Rectal smooth muscle tissue (tissue), 1 donor: ENCODE results near the gene WDPCP.

Experiments used
- H3K27ac ChIP-seq: one replicate; pipeline ENCODE4 v1.7.0; 2013; ENCODE audit warnings: low read depth, low read length, inconsistent platforms
- H3K27me3 ChIP-seq: one replicate; pipeline ENCODE4 v1.7.0; 2013; ENCODE audit warnings: low read length; ENCODE audit not compliant: control insufficient read depth, insufficient read depth
- H3K36me3 ChIP-seq: one replicate; pipeline ENCODE4 v1.7.0; 2013; ENCODE audit warnings: low read length; ENCODE audit not compliant: control insufficient read depth, insufficient read depth
- H3K4me1 ChIP-seq: one replicate; pipeline ENCODE4 v1.7.0; 2013; ENCODE audit warnings: low read length; ENCODE audit not compliant: control insufficient read depth, insufficient read depth
- H3K4me3 ChIP-seq: one replicate; pipeline ENCODE4 v1.7.0; 2013; ENCODE audit warnings: low read length
- H3K9ac ChIP-seq: one replicate; pipeline ENCODE4 v1.7.0; 2013; ENCODE audit warnings: low read length

Gene WDPCP

DNA sequence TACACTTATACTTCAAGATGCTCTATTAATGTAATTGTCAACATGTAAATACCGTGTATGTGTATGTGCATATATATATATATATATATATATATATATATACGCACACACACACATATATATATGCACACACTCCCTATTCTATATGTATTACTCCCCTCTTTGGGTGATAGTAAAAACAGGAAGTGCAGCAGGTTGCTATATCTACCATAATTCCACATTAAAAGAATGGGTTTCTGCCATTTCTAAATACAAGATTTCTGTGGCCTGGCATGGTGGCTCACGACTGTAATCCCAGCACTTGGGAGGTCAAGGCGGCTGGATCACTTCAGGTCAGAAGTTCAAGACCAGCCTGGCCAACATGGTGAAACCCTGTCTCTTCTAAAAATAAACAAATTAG is 460.7 kb downstream of the WDPCP start:
- Histone ChIP-seq H3K27me3 (no peaks in the 10 kb centered on the region), H3K36me3 (no peaks in the 10 kb centered on the region), H3K4me3 (no peak overlapping the region), H3K4me1 (no peaks in the 10 kb centered on the region), H3K27ac (no peak overlapping the region), H3K9ac (no peak overlapping the region)

DNA sequence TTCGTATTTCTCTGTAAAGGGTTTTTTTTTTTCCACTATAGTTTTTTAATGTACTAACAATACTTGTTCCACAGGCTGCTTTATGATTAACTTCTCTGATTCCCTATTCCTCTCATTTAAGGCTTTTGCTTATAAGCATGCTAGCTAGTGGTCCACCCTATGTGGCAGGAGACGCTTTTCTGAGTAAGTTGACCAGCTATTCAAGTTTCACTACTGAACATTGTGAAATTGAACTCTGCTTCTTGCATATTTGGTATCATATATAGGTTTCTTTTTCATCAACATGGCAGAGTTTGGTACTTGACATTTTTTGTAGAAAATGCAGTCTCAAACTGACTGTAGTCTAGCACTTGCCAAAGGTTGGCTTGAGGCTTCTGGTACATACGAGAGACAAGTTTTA is 463.4 kb downstream of the WDPCP start:
- no peak overlapping the region for H3K27ac ChIP-seq
- no peaks in the 10 kb centered on the region for H3K4me1 ChIP-seq
- no peaks in the 10 kb centered on the region for H3K27me3 ChIP-seq
- no peak overlapping the region for H3K4me3 ChIP-seq
- H3K36me3 ChIP-seq, result no peaks in the 10 kb centered on the region
- no peak overlapping the region for H3K9ac ChIP-seq

DNA sequence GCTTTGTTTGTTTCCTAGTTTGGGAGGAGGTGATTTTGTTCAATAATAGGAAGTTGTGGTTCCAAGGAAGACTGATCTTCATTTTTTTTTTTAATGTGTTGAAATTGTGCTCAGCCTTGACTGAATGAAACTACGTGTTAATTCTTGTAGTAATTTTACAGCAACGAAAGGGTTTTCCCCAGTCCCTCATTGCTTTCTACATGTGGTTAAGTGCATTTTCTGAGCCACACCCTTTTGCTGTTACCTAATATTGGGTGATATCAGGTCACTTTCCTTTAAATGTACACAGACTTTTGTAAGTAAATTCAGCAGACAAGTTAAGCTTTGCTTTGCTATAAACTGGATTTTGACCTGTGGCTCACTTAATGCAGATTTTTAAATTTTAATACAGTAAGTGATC is 464.1 kb downstream of the WDPCP start:
- no peaks in the 10 kb centered on the region for H3K4me1 ChIP-seq
- H3K4me3 ChIP-seq, result no peak overlapping the region
- H3K27ac ChIP-seq, result no peak overlapping the region
- H3K9ac ChIP-seq, result no peak overlapping the region
- H3K36me3 ChIP-seq, result no peaks in the 10 kb centered on the region
- no peaks in the 10 kb centered on the region for H3K27me3 ChIP-seq

DNA sequence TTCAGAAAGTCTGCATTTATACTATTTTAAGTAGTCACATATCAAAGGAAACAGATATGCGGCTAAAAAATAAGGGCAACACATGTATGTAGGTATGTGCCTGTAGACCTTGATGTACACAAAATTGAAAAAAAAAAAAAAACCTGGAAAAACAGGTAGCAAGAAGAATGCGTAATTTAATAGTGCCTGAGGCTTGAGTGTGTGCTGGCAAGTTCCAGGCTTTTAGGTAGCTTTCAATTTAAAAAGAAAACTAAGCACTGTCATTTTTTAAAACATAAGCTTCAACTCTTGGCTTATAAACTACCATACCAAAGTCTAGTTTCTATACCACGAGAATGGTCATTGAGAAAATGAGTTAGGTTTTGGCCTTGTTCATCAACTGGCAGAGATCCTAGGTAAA is 465.4 kb downstream of the WDPCP start:
- Histone ChIP-seq H3K27me3 (no peaks in the 10 kb centered on the region), H3K36me3 (no peaks in the 10 kb centered on the region), H3K4me1 (no peaks in the 10 kb centered on the region), H3K27ac (no peak overlapping the region), H3K9ac (no peak overlapping the region), H3K4me3 (no peak overlapping the region)

DNA sequence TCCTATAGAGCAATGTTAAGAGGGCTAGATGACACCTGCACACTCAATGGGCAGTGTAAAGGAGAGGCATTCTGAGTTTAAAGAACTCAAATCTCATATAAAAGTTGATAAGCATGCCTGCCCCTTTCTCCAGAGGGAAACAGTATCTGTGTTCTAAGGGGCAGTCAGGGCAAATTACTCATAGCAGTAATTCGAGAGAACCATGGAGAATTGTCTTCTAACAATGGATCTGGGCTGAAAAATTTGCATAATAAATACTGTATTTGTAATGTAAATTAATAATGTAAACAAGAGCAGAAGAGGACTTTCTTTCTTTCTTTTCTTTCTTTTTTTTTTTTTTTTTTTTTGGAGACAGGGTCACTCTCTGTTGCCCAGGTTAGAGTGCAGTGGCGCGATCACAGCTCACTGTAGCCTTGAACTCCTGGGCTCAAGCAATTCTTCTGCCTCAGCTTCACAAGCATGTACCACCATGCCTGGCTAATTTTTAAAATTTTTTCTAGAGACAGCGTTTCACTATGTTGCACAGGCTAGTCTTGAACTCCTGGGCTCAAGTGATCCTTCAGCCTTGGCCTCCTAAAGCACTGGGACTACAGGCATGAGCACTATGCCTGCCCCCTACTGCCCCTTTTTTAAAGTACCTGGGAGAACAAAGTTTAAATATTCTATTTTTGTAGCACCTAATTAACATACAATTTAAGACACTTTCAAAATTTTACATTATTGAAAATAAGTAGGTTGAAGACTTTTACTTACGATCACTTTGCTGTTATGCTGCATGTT is 467.0 kb downstream of the WDPCP start:
- Histone ChIP-seq H3K9ac (no peak overlapping the region), H3K27me3 (no peaks in the 10 kb centered on the region), H3K36me3 (no peaks in the 10 kb centered on the region), H3K4me1 (no peaks in the 10 kb centered on the region), H3K4me3 (no peak overlapping the region), H3K27ac (no peak overlapping the region)

DNA sequence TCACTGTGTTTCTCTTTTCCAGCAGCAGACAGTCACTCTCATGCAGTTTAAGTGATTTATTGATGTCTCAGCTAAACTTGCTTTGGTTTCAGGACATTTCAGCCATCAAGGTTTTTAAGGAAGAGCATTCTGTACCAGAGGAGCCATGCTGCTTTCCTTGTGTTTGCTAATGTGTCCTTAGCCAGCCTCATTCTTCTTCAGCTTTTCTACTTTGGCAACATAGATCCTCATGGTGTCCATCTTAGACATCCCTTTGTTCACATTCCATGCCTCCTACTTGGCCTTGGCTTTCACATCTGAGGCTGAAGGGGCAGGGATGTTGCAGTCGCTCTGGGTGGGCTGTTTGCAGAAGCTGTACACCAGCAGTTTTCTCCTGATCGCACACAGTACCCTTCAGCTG is 469.5 kb downstream of the WDPCP start:
- H3K27ac ChIP-seq, result no peak overlapping the region
- H3K9ac ChIP-seq, result no peak overlapping the region
- no peaks in the 10 kb centered on the region for H3K27me3 ChIP-seq
- H3K36me3 ChIP-seq, result no peaks in the 10 kb centered on the region
- no peaks in the 10 kb centered on the region for H3K4me1 ChIP-seq
- no peak overlapping the region for H3K4me3 ChIP-seq

DNA sequence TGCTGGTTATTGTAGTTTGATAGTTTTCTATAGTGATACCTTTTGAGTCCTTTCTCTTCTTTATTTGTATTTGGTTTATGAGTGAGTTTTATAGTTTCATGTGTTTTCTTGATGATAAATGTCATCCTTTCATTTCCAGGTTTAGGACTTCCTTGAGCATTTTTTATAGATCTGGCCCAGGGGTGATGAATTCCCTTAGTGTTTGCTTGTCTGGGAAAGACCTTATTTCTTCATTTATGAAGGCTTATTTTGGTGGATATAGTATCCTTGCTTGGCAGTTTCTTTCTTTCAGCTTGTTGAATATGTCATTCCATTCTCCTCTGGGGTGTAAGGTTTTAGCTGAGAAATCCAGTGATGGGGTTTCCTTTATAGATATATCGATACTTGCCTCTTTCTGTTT is 483.8 kb downstream of the WDPCP start:
- Histone ChIP-seq H3K9ac (no peak overlapping the region), H3K4me1 (no peaks in the 10 kb centered on the region), H3K27ac (no peak overlapping the region), H3K27me3 (no peaks in the 10 kb centered on the region), H3K4me3 (no peak overlapping the region), H3K36me3 (no peaks in the 10 kb centered on the region)

DNA sequence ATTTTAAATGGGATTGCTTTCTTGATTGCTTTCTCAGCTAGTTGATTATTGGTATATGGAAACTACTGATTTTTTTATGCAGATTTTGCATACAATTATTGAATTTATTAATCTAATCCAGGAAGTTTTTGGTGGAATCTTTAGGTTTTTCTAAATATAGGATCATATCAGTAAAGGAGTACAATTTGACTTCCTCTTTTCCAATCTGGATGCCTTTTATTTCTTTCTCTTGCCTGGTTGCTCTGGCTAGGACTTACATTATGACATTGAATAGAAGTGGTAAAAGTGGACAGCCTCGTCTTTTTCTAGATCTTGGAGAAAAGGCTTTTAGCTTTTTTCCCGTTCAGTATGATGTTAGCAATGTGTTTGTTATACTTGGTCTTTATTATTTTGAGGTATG is 486.3 kb downstream of the WDPCP start:
- no peaks in the 10 kb centered on the region for H3K4me1 ChIP-seq
- no peak overlapping the region for H3K27ac ChIP-seq
- no peaks in the 10 kb centered on the region for H3K27me3 ChIP-seq
- no peak overlapping the region for H3K4me3 ChIP-seq
- no peak overlapping the region for H3K9ac ChIP-seq
- H3K36me3 ChIP-seq, result no peaks in the 10 kb centered on the region

DNA sequence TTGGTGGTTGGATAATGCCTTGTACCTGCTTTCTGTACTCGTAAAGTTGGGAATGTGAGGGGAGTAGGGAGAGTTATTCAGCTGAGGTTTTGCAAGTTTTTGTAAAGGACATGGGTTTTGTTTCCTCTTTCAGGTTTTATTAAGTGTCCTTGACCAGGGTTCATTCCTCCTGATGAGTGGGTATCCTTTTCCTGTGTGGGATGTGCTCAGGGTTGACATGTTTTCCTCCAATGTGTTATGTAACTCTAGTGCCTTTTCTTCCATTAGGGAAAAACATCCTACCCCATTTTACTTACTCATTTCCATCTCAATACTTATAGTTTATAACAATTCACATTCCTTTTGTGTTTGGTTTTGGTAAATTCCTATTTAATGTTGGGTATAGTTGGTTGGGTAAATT is 489.2 kb downstream of the WDPCP start:
- no peaks in the 10 kb centered on the region for H3K4me1 ChIP-seq
- H3K4me3 ChIP-seq, result no peak overlapping the region
- no peak overlapping the region for H3K27ac ChIP-seq
- no peaks in the 10 kb centered on the region for H3K27me3 ChIP-seq
- H3K36me3 ChIP-seq, result no peaks in the 10 kb centered on the region
- no peak overlapping the region for H3K9ac ChIP-seq

DNA sequence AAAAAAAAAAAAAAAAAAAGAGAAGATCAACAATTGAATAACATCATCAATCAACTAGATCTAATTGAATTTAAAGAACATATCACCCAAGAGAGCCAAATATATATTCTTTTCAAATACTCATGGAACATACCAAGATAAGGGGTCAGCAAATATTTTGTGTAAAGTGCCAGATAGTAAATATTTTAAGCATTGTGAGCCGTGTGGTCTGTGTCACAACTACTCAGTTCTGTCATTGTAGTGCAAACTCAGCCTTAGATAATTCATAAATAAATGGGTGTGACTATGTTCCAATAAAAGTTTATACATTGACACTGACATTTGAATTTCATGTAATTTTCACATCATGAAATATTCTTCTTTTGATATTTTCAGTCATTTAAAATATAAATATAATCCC is 491.8 kb downstream of the WDPCP start:
- Histone ChIP-seq H3K4me1 (no peaks in the 10 kb centered on the region), H3K27me3 (no peaks in the 10 kb centered on the region), H3K27ac (no peak overlapping the region), H3K4me3 (no peak overlapping the region), H3K36me3 (no peaks in the 10 kb centered on the region), H3K9ac (no peak overlapping the region)

DNA sequence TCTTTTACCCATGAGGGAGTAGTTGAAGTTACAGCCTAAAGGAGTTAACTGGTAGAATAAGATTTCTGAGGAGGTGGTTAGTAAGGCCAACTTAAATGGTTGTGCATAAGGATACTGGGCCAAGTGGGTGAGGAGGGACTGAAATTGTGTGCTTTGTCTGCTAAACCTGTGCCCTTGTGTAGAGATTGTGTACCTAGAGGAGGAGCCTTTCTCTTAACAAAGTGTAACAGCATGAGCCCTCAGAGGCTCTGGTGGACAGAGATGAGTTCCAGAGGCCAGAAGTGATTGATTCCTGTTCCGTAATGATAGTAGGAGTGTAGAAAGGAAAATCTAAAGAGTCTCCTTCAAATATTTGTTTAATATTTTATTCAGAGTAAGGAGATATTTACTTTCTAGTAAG is 494.8 kb downstream of the WDPCP start:
- H3K27me3 ChIP-seq, result no peaks in the 10 kb centered on the region
- H3K27ac ChIP-seq, result no peak overlapping the region
- no peaks in the 10 kb centered on the region for H3K4me1 ChIP-seq
- no peak overlapping the region for H3K9ac ChIP-seq
- no peak overlapping the region for H3K4me3 ChIP-seq
- H3K36me3 ChIP-seq, result no peaks in the 10 kb centered on the region

DNA sequence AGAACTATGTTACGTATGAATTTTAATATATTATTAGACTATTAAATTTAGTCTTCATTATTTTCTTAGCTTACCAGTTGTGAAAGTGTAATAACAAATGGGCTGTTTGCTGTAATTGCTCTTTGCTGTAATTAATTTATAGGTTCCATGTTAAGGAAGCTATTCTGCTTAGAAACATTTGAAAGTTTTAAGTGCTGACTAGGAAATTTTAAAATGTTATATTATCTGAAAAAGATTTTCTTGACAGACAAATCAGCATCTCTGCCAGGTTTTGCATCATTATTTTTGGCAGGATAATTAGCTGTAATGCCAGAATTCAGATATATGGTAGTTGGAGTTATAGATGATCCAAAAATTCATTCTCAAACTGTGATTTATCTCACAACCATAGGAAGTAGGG is 495.4 kb downstream of the WDPCP start:
- Histone ChIP-seq H3K4me3 (no peak overlapping the region), H3K9ac (no peak overlapping the region), H3K4me1 (no peaks in the 10 kb centered on the region), H3K36me3 (no peaks in the 10 kb centered on the region), H3K27ac (no peak overlapping the region), H3K27me3 (no peaks in the 10 kb centered on the region)

DNA sequence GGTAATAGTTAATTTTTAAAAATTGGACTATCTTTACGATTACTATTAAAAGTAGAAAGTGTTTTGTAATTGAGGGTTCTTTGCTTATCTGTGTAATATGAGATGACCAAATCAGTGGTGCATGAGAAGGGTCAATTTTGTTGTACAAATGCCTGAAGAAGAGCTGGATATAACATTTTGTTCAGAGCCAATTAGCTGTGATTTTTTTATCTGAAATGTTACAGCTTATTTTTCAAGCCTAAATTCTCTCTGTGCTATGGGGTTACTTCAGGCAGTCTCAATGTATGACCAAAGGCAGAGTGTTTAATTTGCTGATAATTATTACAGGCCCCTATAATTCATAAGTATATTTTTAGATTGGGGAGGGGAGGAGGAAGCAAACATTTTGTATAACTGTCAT is 495.9 kb downstream of the WDPCP start:
- H3K4me3 ChIP-seq, result no peak overlapping the region
- H3K9ac ChIP-seq, result no peak overlapping the region
- H3K36me3 ChIP-seq, result no peaks in the 10 kb centered on the region
- no peak overlapping the region for H3K27ac ChIP-seq
- H3K4me1 ChIP-seq, result no peaks in the 10 kb centered on the region
- no peaks in the 10 kb centered on the region for H3K27me3 ChIP-seq
